PC-9 (cell line): ENCODE measurements around the gene CCNE1.

ENCODE experiments used
- CTCF ChIP-seq: fragments of 200-600 bp; sonication (generic); conservative IDR thresholded peaks from 2 replicates; pipeline ENCODE4 v1.6.1; 2017; ENCODE audit warnings: mixed run types, antibody characterized with exemption, mild to moderate bottlenecking, moderate library complexity
- EZH2 ChIP-seq: fragments of 200-600 bp; sonication (generic); IDR thresholded peaks from 2 replicates; pipeline ENCODE4 v1.8.0; 2017; ENCODE audit warnings: antibody characterized with exemption, low read depth

- no peak for TF ChIP-seq EZH2
- no peak for TF ChIP-seq CTCF
Observed at GRCh38 chr19:29773141-29773540, 38.6 kb upstream of the CCNE1 start.
